CD14-positive monocyte (primary cell): ENCODE results near the gene KLHL17. TPM values are rescaled to one million over a fixed set of nuclear protein-coding genes. Genes with fewer than 3 reads are reported as not detected.

Experiments used
- DNase-seq, 3 donors: peaks; one replicate each; pipeline ENCODE4 v3.0.0-alpha.2; 2011 to 2022
- H2AFZ ChIP-seq: 2 replicates; pipeline ENCODE4 v1.6.0; 2012; ENCODE audit warnings: mild to moderate bottlenecking, low read depth, low read length, inconsistent platforms; ENCODE audit not compliant: insufficient read depth, poor library complexity, severe bottlenecking
- H3K27ac ChIP-seq, 2 donors: 1 replicate in 1 of 2; 2 replicates in 1 of 2; pipeline ENCODE4 v1.5.1; 2012 to 2013; ENCODE audit warnings: low read length in 2 of 2, control low read depth in 1 of 2, inconsistent platforms in 1 of 2, low read depth in 1 of 2, mild to moderate bottlenecking in 1 of 2
- H3K27me3 ChIP-seq, 2 donors: one replicate each; pipeline versions ENCODE4 v1.6.0 to v1.6.1; 2011 to 2013; ENCODE audit warnings: low read length in 2 of 2; ENCODE audit not compliant: control insufficient read depth in 2 of 2, insufficient read depth in 2 of 2
- H3K36me3 ChIP-seq, 2 donors: replicated peaks in 1 of 2; 1 replicate in 1 of 2; 2 replicates in 1 of 2; pipeline versions ENCODE4 v1.5.1 to v1.6.1; 2012 to 2013; ENCODE audit warnings: low read length in 2 of 2, control low read depth in 1 of 2, inconsistent platforms in 1 of 2, mild to moderate bottlenecking in 1 of 2; ENCODE audit not compliant: insufficient read depth in 2 of 2, control insufficient read depth in 1 of 2
- H3K4me1 ChIP-seq, 2 donors: 1 replicate in 1 of 2; 2 replicates in 1 of 2; pipeline versions ENCODE4 v1.5.1 to v1.6.1; 2012 to 2013; ENCODE audit warnings: low read length in 2 of 2, control low read depth in 1 of 2, inconsistent platforms in 1 of 2, mild to moderate bottlenecking in 1 of 2, moderate library complexity in 1 of 2; ENCODE audit not compliant: insufficient read depth in 2 of 2, control insufficient read depth in 1 of 2
- H3K4me2 ChIP-seq: replicated peaks from 2 replicates; pipeline ENCODE3; 2012; ENCODE audit warnings: low read length, moderate library complexity, mild to moderate bottlenecking; ENCODE audit not compliant: poor library complexity, severe bottlenecking; ENCODE audit errors: extremely low read depth
- H3K4me3 ChIP-seq, 3 experiments: fragments of 200-600 bp in 1 of 3; sonication (generic) in 1 of 3; replicated peaks in 1 of 3; 1 replicate in 2 of 3; 2 replicates in 1 of 3; pipeline ENCODE4 v1.5.1; 2011 to 2013; ENCODE audit warnings: low read length in 3 of 3, mild to moderate bottlenecking in 3 of 3, control low read depth in 2 of 3, low read depth in 2 of 3, inconsistent platforms in 1 of 3, moderate library complexity in 1 of 3
- H3K79me2 ChIP-seq: 2 replicates; pipeline ENCODE4 v1.6.0; 2012; ENCODE audit warnings: mild to moderate bottlenecking, control low read depth, inconsistent platforms, low read length, moderate library complexity; ENCODE audit not compliant: insufficient read depth
- H3K9ac ChIP-seq: 2 replicates; pipeline ENCODE4 v1.6.0; 2017; ENCODE audit warnings: low read length, mild to moderate bottlenecking; ENCODE audit not compliant: insufficient read depth, poor library complexity, severe bottlenecking
- H3K9me3 ChIP-seq, 2 donors: replicated peaks in 1 of 2; 1 replicate in 1 of 2; 2 replicates in 1 of 2; pipeline versions ENCODE4 v1.5.1 to v1.6.1; 2012 to 2013; ENCODE audit warnings: low read length in 2 of 2, control low read depth in 1 of 2; ENCODE audit not compliant: control insufficient read depth in 1 of 2, insufficient read depth in 1 of 2
- H4K20me1 ChIP-seq: 2 replicates; pipeline ENCODE4 v1.6.0; 2012; ENCODE audit warnings: mild to moderate bottlenecking, low read length, control low read depth, moderate library complexity; ENCODE audit not compliant: insufficient read depth
- H3K27ac Mint-ChIP-seq, 7 donors: one replicate each; pipeline ENCODE4 v1.8.0; 2020; ENCODE audit warnings: mild to moderate bottlenecking in 7 of 7, mixed read lengths in 7 of 7, moderate library complexity in 6 of 7, inconsistent platforms in 2 of 7
- H3K27me3 Mint-ChIP-seq, 3 donors: one replicate each; pipeline ENCODE4 v1.8.0; 2021 to 2022; ENCODE audit warnings: low read depth in 3 of 3, mild to moderate bottlenecking in 3 of 3, mixed read lengths in 3 of 3, moderate library complexity in 3 of 3, inconsistent platforms in 1 of 3
- H3K36me3 Mint-ChIP-seq, 2 donors: one replicate each; pipeline ENCODE4 v1.8.0; 2020; ENCODE audit warnings: mixed read lengths in 2 of 2, inconsistent platforms in 1 of 2, mild to moderate bottlenecking in 1 of 2
- H3K4me1 Mint-ChIP-seq: one replicate; pipeline ENCODE4 v1.8.0; 2020; ENCODE audit warnings: mild to moderate bottlenecking, mixed read lengths
- H3K4me3 Mint-ChIP-seq, 2 donors: one replicate each; pipeline ENCODE4 v1.8.0; 2020; ENCODE audit warnings: mild to moderate bottlenecking in 2 of 2, mixed read lengths in 2 of 2, moderate library complexity in 1 of 2
- H3K9me3 Mint-ChIP-seq, 7 donors: one replicate each; pipeline ENCODE4 v1.8.0; 2020 to 2022; ENCODE audit warnings: mixed read lengths in 7 of 7, mild to moderate bottlenecking in 6 of 7, moderate library complexity in 6 of 7, inconsistent platforms in 2 of 7
- CTCF ChIP-seq: fragments of 200-600 bp; IDR thresholded peaks from one replicate; pipeline ENCODE4 v1.8.0; 2022; ENCODE audit warnings: antibody characterized with exemption, mild to moderate bottlenecking
- WGBS: methylation state at CpG from one replicate; pipeline ENCODE4 v1.1.5; 2013; ENCODE audit warnings: missing lambda C conversion rate; ENCODE audit not compliant: insufficient coverage; 5-methylcytosine and 5-hydroxymethylcytosine counted together
- intact Hi-C, 2 donors: fragments of 100-400 bp; cut with micrococcal nuclease; formaldehyde crosslinking; loops; one replicate each; pipeline versions ENCODE4 v1.15.0 to v1.15.1; 2023
- polyA plus RNA-seq, 3 donors: library from polyadenylated mRNA; depleted of rRNA in 1 of 3; unstranded in 2 of 3; stranded (reverse) in 1 of 3; fragments of 300-500 nt in 2 of 3; fragments of >200 nt in 1 of 3; fragmentation: Illumina TruSeq in 2 of 3; gene quantifications; 1 replicate in 2 of 3; 2 replicates in 1 of 3; pipeline ENCODE4 v1.2.3, GENCODE V29; 2012 to 2021

Gene KLHL17
- polyA plus RNA-seq, 3 donors = 0.31 to 48.1 (median 0.71) TPM

GRCh38 chr1:923991-924655, 36.3 kb upstream of the KLHL17 start:
- Histone ChIP-seq H3K4me2 (peak overlapping the region; percentile 63), H4K20me1 (no peaks in the 10 kb centered on the region), H3K4me3 (peak overlapping the region in 1 of 3 experiments; percentile 63), H3K4me1 (peaks cover 12 to 37% of the 10 kb centered on the region in 2 donors), H3K79me2 (no peaks in the 10 kb centered on the region), H2AFZ (no peak overlapping the region), H3K9ac (no peak overlapping the region), H3K27ac (no peak overlapping the region), H3K36me3 (no peaks in the 10 kb centered on the region), H3K27me3 (peaks cover 16 to 70% of the 10 kb centered on the region in 2 donors), H3K9me3 (peaks cover 0 to 12% of the 10 kb centered on the region in 2 donors)
- DNase-seq = no peak
- WGBS = under 1% methylated on average over 98 of the region's 98 CpGs
- peaks cover 0 to 4% of the 10 kb centered on the region in 2 donors for H3K36me3 Mint-ChIP-seq
- H3K9me3 Mint-ChIP-seq = peaks cover 0 to 12% (median 4%) of the 10 kb centered on the region in 7 donors
- peak overlapping the region in 1 of 2 donors; percentile 42 for H3K4me3 Mint-ChIP-seq
- H3K4me1 Mint-ChIP-seq = peaks cover 19% of the 10 kb centered on the region
- peaks cover 55 to 90% (median 69%) of the 10 kb centered on the region in 3 donors for H3K27me3 Mint-ChIP-seq
- intact Hi-C loops = no loop called here
- H3K27ac Mint-ChIP-seq = no peak overlapping the region
- TF ChIP-seq CTCF = no peak

- peaks cover 0 to 12% (median 4%) of the 10 kb centered on the region in 7 donors for H3K9me3 Mint-ChIP-seq
- H3K27me3 Mint-ChIP-seq = peaks cover 55 to 88% (median 64%) of the 10 kb centered on the region in 3 donors
- Histone ChIP-seq H3K27me3 (peaks cover 16 to 68% of the 10 kb centered on the region in 2 donors), H3K79me2 (no peaks in the 10 kb centered on the region), H3K4me3 (peak overlapping the region in 1 of 3 experiments; percentile 32), H3K27ac (no peak overlapping the region), H3K36me3 (no peaks in the 10 kb centered on the region), H3K4me1 (peaks cover 12 to 37% of the 10 kb centered on the region in 2 donors), H4K20me1 (no peaks in the 10 kb centered on the region), H3K9ac (no peak overlapping the region), H3K9me3 (peaks cover 0 to 12% of the 10 kb centered on the region in 2 donors), H2AFZ (no peak overlapping the region), H3K4me2 (peak overlapping the region; percentile 63)
- peaks cover 19% of the 10 kb centered on the region for H3K4me1 Mint-ChIP-seq
- DNase-seq = no peak
- peaks cover 0 to 4% of the 10 kb centered on the region in 2 donors for H3K36me3 Mint-ChIP-seq
- no peak overlapping the region for H3K27ac Mint-ChIP-seq
- peak overlapping the region; percentile 31 to 57 for H3K4me3 Mint-ChIP-seq
- intact Hi-C loops = no loop called here
- no peak for TF ChIP-seq CTCF
- WGBS = under 1% methylated on average over 115 of the region's 120 CpGs
These were observed 35.5 kb upstream of the KLHL17 start for GRCh38 chr1:924656-925560.
